ENCODE measurements around the gene CHAD. TPM values are rescaled to one million over a fixed set of nuclear protein-coding genes. Genes with fewer than 3 reads are reported as not detected.

Gene CHAD
- total and polyA plus RNA-seq, 2 donors (not counting 3 experiments of a cell fraction or from before 2014, with no cell fraction given): not detected

- ChIA-PET POLR2A (no interaction called here), CTCF (interaction anchor here (1.3 to 2.3 kb wide), 2 partner anchors 28 to 63 kb away, joined by 4 to 7 read pairs; partner anchors contain the start of gene LRRC59)
- TF ChIP-seq POLR2AphosphoS5 (IDR thresholded peaks at IDR 0.05; ENCODE audit: insufficient read depth, low read depth, low read length) (no peak), GATA2 (IDR thresholded peaks at IDR 0.05; ENCODE audit: insufficient read depth, insufficient read length, low read depth, low read length) (no peak), EZH2 (IDR thresholded peaks at IDR 0.05; ENCODE audit: borderline replicate concordance, low read depth, low read length, severe bottlenecking) (no peak), FOS (IDR thresholded peaks at IDR 0.05; ENCODE audit: borderline replicate concordance, insufficient read depth, low read length) (no peak), MAX (IDR thresholded peaks at IDR 0.05; ENCODE audit: insufficient read depth, insufficient read length) (no peak), MYC (IDR thresholded peaks at IDR 0.05; ENCODE audit: low read depth, low read length) (no peak), CTCF (IDR thresholded peaks at IDR 0.05; ENCODE audit: extremely low read depth in 1 of 2, insufficient read depth in 1 of 2, low read depth in 1 of 2, low read length in 2 of 2) (no peak), JUN (IDR thresholded peaks at IDR 0.05; ENCODE audit: borderline replicate concordance, insufficient read depth, insufficient read length, low read depth) (no peak), POLR2A (IDR thresholded peaks at IDR 0.05; ENCODE audit: low read depth, low read length) (no peak)
- no TSS peak for BruUV-seq (replicated peaks)
- intact Hi-C loops (cut with micrococcal nuclease) (no loop called here), dilution Hi-C loops (cut with MboI; ENCODE audit: extremely low pct_ligation_motif_present, low sequenced_read_pairs) (no loop called here)
- Histone ChIP-seq H3K9me1 (replicated peaks; ENCODE audit: control insufficient read depth, extremely low read depth, insufficient read depth, low read length) (no peaks in the 10 kb centered on the region), H3K36me3 (ENCODE audit: control insufficient read depth in 2 of 2, extremely low read depth in 1 of 2, insufficient read depth in 2 of 2, low read length in 2 of 2) (no peaks in the 10 kb centered on the region), H3K9me3 (replicated peaks; ENCODE audit: control insufficient read depth, insufficient read depth, low read length) (no peaks in the 10 kb centered on the region), H3K27me3 (ENCODE audit: control insufficient read depth in 2 of 2, insufficient read depth in 2 of 2, low read length in 2 of 2) (no peaks in the 10 kb centered on the region), H3K79me2 (ENCODE audit: control insufficient read depth, insufficient read depth, low read length) (no peaks in the 10 kb centered on the region), H3K4me2 (ENCODE audit: insufficient read depth, low read length) (no peak overlapping the region), H3K4me3 (replicated peaks in 1 of 3; ENCODE audit: insufficient read depth in 1 of 3, low read depth in 1 of 3, low read length in 3 of 3) (no peak overlapping the region), H4K20me1 (replicated peaks; ENCODE audit: control insufficient read depth, extremely low read depth, insufficient read depth, low read length) (no peaks in the 10 kb centered on the region), H3K27ac (ENCODE audit: insufficient read depth, low read depth, low read length) (no peak overlapping the region), H3K4me1 (ENCODE audit: control insufficient read depth, extremely low read depth, insufficient read depth, low read length) (no peaks in the 10 kb centered on the region), H3K9ac (replicated peaks; ENCODE audit: extremely low read depth, insufficient read depth, low read length) (no peak overlapping the region), H2AFZ (ENCODE audit: low read depth, low read length) (no peak overlapping the region)
- FAIRE-seq: no peak
- no peak for DNase-seq (ENCODE audit: low read depth, low spot score)
Measured at GRCh38 chr17:50459756-50460155, 8.9 kb downstream of the CHAD start.
